Left cardiac atrium (tissue), 4 donors: ENCODE data around the gene TBC1D17. TPM values are rescaled to one million over a fixed set of nuclear protein-coding genes. Genes with fewer than 3 reads are reported as not detected.
"Not testable (repeated sequence)": the region's sequence is repeated elsewhere in the genome, so short reads cannot be mapped to it uniquely, and the experiment has no call there.

Experiments
- ATAC-seq, 2 donors: fragments of 200-7000 bp; cut with Tn5 transposase; one replicate each; pipeline ENCODE4 v1.9.1; 2020; ENCODE audit warnings: mild to moderate bottlenecking in 2 of 2, moderate library complexity in 2 of 2
- DNase-seq: peaks from one replicate; pipeline ENCODE4 v3.0.0-alpha.2; 2020
- intact Hi-C, 2 donors: fragments of 100-400 bp; cut with DNase I; formaldehyde crosslinking; loops; one replicate each; pipeline versions ENCODE4 v1.14.1 to v1.15.1; 2022 to 2023
- total RNA-seq, 2 donors: library from RNA; stranded (reverse); fragmentation: NEBNext Ultra II Directional; extraction: Animal tissue kit (Norgen Biotek cat#: 25700); gene quantifications; one replicate each; pipeline ENCODE4 v1.2.1, GENCODE V29; 2021
- donor health status: DM: no; HTN: yes; CAD: no.
- donor health status: DM: no; HTN: yes; CAD: no; lungs with severe emphysema.
- donor health status: DM: yes; HTN: yes; CAD: no.
- donor health status: Dilated cardiomyopathy.

TBC1D17 gene
- total RNA-seq, 2 donors from 2014 or later: 28.3 to 36.0 TPM

GRCh38 chr19:49907745-49908446 is 30.4 kb downstream of the TBC1D17 start:
- no peak for ATAC-seq
- DNase-seq: no peak
- intact Hi-C loops: no loop called here

DNA sequence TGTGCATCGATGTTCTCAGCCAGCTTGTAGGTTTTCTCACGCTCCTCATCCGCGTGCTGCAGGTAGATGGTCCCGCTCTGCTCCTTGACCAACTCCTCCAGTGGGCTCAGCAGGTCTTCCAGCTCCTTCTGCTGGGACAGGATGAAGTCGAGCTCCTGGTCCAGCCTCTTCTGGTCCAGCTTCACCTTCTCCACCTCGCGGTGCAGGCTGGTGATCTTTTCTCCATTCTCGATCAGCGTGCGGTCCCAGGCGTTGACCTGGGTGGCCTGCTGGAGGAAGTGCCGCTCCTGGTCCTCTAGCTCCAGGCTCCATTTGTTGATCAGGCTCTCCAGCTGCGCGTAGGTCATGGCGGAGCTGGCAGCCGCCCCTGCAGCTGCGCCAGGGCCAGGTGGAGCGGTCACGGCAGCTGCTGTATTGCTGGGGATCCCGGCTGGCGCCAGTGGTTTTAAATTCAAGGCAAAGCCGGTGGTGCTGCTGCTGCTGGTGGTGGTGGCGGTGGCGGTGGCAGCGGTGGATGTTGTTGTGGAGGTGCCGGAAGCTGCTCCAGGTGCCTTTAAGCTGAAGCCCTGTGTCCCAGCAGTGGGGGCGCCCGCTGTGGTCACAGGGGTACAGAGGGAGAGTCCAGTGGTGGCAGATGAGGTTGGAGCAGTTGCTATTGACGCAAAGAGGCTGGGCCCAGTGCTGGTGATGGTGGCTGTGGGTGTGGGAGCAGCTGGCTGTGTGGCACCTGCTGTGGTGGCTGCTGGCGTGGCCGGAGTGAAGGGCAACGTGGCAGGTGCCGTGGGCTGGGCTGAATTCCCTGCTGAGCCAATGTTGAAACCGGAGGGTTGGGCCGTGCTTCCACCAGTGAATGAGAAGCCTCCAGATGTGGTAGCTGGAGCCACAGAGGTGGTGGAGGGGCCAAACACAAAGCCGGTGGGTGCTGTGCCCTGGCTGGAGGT is 31.2 kb downstream of the TBC1D17 start:
- DNase-seq: no peak
- intact Hi-C loops: no loop called here
- no peak for ATAC-seq

DNA sequence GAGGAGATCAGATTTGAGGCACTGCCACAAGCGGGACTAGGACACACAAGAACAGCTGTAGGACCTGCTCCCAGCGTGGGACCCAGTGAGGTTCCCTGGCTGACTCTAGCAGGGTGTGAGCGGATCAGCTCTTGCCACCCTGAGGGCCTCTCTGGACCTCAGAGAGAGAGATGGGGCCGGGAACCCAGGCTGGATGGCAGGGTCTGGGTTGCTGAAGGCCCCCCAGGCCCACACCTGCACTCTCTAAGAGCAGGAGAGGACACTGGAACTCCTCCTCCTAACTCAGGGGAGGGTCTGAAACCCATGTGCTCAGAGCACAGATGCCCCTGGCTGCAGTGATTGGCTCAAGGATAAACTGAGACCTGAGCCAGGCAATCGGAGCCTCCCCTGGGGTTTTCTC is 32.7 kb downstream of the TBC1D17 start:
- intact Hi-C loops: no loop called here

GRCh38 chr19:49911381-49912145 is 34.1 kb downstream of the TBC1D17 start:
- ATAC-seq: peak; percentile 41 to 45
- DNase-seq: no peak
- intact Hi-C loops: no loop called here

More for the DNA sequence above, 32.7 kb downstream of the TBC1D17 start:
- ATAC-seq (no peak), DNase-seq (no peak)

GRCh38 chr19:49912965-49913685 is 35.6 kb downstream of the TBC1D17 start:
- intact Hi-C loops: no loop called here
- ATAC-seq: no peak
- no peak for DNase-seq

DNA sequence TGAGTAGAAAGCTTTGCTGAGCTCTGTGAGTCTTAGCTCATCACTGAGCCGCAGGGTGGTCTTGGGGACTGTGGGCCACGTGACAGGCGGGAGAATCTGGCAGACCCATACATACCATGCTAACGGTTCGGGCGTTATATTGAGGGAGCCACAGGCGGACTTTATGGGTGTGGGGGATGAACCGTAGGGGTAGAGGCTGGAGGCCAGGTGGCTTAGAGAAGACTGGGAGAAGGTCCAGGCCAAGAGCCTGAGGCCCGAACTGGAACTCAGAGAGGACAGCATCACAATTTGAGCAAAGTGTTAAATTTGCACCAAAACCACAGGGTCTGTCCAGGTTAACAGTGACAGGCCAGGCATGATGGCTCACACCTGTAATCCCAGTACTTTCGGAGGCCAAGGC is 36.2 kb downstream of the TBC1D17 start:
- ATAC-seq (no peak), DNase-seq (no peak)
- intact Hi-C loops: no loop called here

- ATAC-seq (no peak), DNase-seq (no peak)
- intact Hi-C loops: no loop called here
Measured at GRCh38 chr19:49915271-49915670, 37.8 kb downstream of the TBC1D17 start.

DNA sequence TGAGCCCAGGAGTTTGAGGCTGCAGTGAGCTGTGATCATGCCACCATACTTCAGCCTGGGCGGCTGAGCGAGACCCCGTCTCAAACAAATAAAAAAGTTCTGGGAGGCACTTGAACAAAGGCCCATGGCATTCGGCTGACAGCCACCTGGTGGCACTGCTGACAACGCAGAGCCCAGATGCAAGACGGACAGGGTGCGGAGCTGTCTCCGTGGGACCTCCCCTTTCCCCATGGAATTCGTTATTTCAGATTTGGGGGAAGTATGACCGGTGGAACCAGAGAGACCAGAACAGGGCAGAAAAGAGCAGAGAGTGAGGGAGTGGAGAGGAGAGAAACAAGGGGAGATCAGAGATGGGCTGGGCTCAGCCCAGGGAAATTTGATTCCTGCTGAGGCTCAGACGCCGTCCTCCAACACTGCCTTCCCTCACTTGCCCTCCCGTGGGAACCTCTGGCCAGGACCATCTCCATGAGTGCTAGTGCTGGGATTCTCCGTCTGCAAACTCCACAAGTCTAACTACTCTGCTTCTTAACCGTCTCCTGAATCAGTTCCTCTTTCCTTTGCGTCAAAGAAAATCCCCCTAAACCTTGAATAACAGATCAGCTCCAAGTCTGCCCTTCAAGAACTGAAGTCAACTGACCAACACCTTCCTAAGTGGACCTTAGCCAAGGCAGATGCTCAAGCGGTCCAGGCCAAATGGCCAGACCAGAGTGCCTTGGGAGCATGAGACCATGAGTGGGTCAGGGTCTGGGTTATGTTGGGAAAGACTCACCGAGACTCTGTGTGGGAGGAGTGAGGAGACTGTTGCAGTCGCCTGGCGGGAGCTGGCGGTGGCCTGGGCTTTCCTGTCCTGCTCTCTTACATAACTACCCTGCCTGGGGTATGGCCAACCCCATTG is 39.6 kb downstream of the TBC1D17 start:
- intact Hi-C loops: no loop called here
- DNase-seq (no peak), ATAC-seq (peak in 1 of 2 donors; percentile 45)

GRCh38 chr19:49918089-49918488 is 40.6 kb downstream of the TBC1D17 start:
- ATAC-seq (no peak), DNase-seq (no peak)
- intact Hi-C loops: no loop called here

DNA sequence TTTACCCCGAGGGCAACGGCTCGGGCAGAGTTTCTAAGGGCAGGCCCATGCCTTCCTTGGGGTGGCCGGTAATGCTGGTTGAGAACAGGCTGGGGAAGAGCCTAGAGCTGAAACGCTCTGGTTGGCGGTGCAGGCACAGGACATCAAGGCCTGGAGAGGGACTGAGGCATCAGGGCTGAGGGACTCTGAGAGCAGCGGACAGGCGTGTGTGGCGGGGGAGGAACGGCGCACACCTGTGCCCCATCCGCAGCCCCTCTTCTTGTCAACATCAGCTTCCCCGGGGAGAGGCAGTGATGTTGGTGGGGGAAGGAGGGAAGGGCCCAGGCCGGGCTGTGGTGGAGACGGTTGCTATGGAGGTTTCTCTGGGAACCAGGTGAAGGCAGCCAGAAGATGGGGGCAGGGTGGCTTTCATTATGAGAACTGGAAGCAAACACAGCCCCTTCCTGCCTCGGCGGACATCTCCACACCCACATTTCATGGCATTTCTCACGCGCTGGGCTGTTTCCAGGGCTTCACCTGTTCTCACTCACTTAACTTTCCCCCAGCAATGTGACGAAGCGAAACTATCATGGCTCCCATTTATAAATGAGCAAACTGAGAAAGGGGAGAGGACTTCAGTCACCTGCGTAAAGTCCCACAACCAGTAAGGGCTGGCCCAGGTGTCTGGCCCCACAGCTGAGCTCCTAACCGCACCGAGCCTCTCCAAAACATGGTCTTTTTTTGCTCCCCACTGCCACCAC is 43.3 kb downstream of the TBC1D17 start:
- intact Hi-C loops: no loop called here
- ATAC-seq (no peak), DNase-seq (no peak)

DNA sequence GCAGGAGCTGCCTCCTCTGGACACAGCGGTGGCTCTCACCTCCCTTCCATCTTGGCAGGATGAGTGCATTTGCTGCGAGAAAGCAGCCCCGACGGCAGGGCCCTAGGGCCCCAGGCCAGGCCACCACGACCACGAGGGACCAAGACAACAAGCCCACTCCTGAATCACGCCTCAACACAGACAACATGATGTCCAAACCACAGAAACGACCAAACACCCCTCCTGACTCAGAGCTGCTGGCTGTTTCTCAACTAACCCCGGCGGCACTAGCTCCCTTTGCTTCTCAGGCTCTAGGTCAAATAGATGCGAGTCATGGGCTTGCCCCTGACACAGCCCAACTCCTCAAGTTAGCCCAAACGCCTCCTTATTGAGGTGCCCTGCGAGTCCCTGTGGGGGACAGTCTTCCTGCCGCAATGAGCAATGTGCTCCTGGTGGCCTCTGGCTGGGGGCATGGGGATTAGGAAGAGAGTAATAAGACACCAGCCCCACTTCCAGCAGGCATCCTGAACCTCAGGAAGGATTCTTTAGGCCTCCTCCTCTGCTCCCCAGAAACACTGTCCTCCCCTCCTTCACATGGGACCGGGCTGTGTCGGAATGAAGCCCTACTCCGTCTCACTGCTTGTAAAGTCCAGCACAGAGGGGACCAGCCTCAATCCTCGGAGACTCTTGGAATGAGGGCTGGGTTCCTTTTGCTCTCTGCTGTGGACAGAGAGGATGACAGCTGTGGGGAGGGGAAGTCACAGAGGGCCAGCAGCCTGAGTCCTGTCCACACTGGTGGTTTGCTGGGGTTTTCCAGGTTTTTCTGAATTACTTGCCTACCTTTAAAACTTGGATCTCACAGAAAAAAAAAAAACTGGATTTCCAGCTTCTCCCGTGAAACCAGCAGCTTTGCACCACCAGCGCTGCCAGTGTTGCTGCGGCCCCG is 44.6 kb downstream of the TBC1D17 start:
- ATAC-seq: peak in 1 of 2 donors; percentile 7
- no peak for DNase-seq
- intact Hi-C loops: no loop called here

GRCh38 chr19:49923055-49924003 is 45.8 kb downstream of the TBC1D17 start:
- ATAC-seq: no peak
- DNase-seq: no peak
- intact Hi-C loops: no loop called here

- ATAC-seq (no peak), DNase-seq (no peak)
- intact Hi-C loops: no loop called here
Measured at GRCh38 chr19:49924004-49924880, 46.7 kb downstream of the TBC1D17 start.

DNA sequence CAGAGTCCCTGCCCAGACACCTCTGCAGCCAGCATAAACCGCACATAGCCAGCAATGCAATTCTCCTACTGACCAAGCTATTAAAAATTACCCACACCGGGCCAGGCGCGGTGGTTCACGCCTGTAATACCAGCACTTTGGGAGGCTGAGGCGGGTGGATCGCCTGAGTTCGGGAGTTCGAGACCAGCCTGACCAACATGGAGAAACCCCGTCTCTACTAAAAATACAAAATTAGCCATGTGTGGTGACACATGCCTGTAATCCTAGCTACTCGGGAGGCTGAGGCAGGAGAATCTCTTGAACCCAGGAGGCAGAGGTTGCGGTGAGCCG is 47.3 kb downstream of the TBC1D17 start:
- ATAC-seq, intact Hi-C loops, DNase-seq: not testable (repeated sequence)
